Breast epithelium (tissue), 3 donors: ENCODE measurements around the gene DENND5B.

ENCODE experiments used
- CTCF ChIP-seq, 3 donors: fragments of 450-650 bp; IDR thresholded peaks; one replicate each; pipeline ENCODE4 v1.5.1; 2016 to 2017; ENCODE audit warnings: antibody characterized with exemption in 3 of 3, mild to moderate bottlenecking in 3 of 3, moderate library complexity in 3 of 3
- POLR2A ChIP-seq: fragments of 450-650 bp; IDR thresholded peaks from one replicate; pipeline ENCODE4 v1.6.1; 2016; ENCODE audit warnings: antibody characterized with exemption, mild to moderate bottlenecking, moderate library complexity

- TF ChIP-seq POLR2A (no peak), CTCF (IDR thresholded peaks at IDR 0.05) (no peak)
These were observed 221.0 kb downstream of the DENND5B start for GRCh38 chr12:31369712-31370521.
